Measurements from ENCODE around the gene SEC16A.

DNA sequence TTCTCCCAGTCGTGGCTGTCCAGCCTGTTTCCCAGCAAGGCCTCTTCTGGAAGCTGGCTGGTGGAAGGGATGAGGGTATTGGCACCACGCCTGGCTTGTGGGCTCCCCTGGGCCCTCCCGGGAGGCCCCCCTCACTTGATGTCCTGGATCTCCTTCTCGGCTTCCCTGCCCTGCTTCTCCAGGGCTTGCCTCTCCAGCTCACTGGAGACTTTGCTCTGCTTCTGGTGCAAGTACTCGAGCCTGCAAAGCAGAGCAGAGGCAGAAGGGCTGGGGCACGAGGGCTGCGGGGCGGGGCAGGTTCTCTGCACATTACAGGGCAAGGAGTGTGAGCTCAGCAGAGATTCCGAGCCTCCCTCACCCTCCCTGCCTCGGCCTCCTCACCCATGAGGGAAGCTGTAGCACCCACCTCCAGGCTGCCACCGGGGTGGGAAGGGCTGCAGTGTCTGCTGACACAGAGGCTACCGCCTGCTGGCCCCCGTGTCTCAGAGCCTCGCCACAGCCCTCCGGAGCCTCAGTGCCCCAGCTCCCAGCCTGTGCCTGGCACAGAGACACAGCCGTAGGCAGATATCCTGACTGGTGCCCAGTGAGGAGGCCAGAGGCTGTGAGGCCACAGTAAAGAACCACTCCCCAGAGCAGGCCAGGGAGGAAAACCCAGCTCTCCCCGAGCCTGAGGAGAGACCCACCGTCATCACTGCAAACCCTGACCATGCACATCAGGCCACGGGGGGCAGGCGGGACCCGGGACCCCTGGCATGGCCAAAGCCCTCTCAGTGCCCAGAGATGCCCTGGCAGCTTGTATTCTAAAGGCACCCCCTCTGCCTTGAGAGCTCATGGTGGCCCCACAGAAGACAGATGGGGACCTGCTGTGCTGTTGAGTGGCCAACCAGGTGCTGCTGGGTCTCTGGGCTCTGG lies 90.0 kb downstream of the SEC16A start:
- TF ChIP-seq, protein P1, sequence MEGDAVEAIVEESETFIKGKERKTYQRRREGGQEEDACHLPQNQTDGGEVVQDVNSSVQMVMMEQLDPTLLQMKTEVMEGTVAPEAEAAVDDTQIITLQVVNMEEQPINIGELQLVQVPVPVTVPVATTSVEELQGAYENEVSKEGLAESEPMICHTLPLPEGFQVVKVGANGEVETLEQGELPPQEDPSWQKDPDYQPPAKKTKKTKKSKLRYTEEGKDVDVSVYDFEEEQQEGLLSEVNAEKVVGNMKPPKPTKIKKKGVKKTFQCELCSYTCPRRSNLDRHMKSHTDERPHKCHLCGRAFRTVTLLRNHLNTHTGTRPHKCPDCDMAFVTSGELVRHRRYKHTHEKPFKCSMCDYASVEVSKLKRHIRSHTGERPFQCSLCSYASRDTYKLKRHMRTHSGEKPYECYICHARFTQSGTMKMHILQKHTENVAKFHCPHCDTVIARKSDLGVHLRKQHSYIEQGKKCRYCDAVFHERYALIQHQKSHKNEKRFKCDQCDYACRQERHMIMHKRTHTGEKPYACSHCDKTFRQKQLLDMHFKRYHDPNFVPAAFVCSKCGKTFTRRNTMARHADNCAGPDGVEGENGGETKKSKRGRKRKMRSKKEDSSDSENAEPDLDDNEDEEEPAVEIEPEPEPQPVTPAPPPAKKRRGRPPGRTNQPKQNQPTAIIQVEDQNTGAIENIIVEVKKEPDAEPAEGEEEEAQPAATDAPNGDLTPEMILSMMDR (IDR thresholded peaks at IDR 0.05): no peak
- no peak for TF ChIP-seq POLR2A (IDR thresholded peaks at IDR 0.05)

All from body of pancreas (tissue), 4 donors.